SW 1271 (cell line): Measurements from ENCODE around the gene BCL2.
"Not testable (repeated sequence)": the region's sequence is repeated elsewhere in the genome, so short reads cannot be mapped to it uniquely, and the experiment has no call there.

Source experiments
- DNase-seq, 2 experiments: peaks; one replicate each; lab custom pipeline; 2025; lab: John Stamatoyannopoulos, UW

Gene BCL2

GRCh38 chr18:63234432-63234831 lies 85.1 kb downstream of the BCL2 start:
- DNase-seq: no peak

DNA sequence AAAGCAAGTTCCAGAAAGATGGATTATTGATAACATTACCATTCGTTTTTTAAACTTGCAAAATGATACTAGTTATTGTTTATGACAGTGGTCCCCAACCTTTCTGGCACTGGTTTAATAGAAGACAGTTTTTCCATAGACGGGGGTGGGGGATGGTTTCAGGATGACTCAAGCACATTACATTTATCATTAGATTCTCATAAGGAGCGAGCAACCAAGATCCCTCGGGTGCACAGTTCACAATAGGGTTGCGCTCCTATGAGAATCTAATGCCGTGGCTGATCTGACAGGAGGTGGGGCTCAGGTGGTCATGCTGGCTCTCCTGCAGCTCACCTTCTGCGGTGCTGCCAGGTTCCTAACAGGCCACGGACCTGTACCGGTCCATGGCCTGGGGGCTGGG lies 86.2 kb downstream of the BCL2 start:
- DNase-seq: no peak

- DNase-seq: no peak
Observed at GRCh38 chr18:63232826-63233225, 86.7 kb downstream of the BCL2 start.

GRCh38 chr18:63229971-63230370 lies 89.6 kb downstream of the BCL2 start:
- no peak for DNase-seq

DNA sequence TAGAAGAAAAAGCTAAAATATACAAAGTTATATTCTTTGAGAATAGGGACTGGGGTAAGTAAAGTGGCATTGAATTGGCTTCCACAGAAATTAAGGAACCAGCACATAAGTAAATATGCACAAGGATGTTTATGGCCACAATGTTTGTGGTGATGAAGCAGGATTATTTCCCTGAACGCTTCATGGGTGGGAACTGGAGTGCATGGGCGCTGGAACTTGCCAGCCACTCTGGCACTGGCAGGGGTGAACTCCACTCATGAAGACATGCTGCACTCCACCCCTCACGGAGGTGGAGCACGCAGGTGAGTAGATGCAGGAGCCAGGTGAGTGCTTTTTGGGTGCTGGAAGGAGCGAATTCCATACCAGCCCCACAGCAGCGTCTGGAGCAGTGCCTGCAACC lies 94.1 kb downstream of the BCL2 start:
- no peak for DNase-seq

GRCh38 chr18:63224630-63225029 lies 94.9 kb downstream of the BCL2 start:
- DNase-seq: no peak

DNA sequence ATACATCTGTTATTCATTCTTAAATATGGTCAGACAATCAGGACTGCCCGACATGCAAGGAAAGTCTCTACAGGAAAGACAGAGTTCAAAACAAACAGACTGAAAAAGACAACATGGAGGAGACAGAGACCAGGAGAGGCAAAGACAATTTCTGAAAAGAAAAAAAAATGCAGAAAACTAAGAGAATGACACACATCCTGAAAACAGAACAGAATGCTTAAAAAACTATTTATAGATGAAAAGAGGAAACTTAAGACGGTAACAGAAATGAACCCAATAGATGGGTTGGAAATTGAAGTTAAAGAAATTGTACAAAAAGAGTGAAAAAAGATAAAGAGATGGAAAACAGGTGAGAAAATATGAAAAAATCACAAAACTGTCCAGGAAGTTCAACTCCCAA lies 95.7 kb downstream of the BCL2 start:
- no peak for DNase-seq

DNA sequence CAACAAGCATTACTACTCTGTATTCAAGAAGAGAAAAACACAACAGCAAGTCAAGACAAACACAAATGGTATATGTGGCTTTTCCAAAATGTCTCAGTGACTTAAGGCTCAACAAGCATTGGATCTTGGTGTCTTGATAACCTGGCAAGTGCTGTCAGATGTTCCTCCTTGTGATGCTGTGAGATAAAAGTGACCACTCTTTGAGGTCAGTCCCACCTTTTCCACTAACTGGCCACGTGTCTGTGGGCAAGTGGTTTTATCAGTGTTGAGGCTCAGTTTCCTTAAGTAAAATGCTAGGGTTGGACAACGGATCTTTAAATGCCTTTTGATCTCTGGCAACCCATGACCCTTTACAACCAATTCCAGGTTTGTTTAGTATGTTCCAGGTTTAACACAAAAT lies 98.7 kb downstream of the BCL2 start:
- no peak for DNase-seq

DNA sequence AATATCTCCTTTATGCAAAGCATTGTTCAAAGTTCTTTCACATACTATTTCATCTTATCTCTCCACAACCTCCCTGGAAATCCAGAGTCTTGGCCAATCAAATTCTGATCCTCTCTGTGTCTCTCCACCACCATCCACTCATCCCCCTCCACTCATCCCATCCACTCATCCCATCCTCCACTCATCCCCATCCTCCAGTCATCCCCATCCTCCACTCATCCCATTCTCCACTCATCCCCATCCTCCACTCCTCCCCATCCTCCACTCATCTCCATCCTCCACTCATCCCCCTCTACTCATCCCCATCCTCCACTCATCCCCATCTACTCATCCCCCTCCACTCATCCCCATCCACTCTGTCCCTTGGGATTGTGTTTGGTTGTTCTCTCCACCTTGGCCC lies 101.1 kb downstream of the BCL2 start:
- no peak for DNase-seq

DNA sequence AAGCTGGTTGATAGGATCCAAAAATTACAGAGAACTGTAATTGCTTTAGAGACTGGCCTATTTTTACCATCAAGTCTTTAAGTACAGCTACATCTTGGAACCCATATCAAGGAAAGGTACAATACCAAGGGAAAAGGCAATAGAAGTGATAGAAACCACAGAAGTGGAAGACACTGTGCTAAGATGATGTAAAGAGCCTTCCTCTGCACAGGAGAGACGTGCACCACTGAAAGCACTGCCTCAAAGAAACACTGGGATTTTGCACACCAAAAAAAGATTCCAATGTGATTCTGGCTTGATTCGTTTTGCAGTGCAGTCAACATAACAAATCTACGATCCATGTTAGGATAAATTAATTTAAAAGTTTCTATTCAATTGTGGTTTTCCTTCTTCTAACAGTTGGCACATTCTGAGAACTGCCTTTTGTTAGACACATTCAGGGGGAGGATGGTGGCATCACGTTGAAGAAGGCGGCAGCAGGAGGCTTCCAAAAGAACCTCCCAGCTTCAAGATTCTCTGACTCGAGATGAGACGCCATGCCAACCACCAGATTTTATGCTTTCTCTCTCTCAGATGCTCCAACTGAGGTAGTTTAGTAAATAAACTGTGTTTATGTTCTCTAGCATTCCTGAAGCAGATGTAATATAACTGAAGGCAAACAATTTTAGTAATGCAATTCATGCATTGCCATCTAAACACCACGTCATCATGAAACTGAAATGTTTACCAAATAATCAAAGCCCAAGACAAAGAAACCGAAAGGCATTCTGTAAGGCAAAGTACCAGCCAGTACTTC lies 102.9 kb downstream of the BCL2 start:
- DNase-seq: no peak

- DNase-seq: no peak
Observed at GRCh38 chr18:63213936-63214671, 105.5 kb downstream of the BCL2 start.

GRCh38 chr18:63213331-63213900 lies 106.2 kb downstream of the BCL2 start:
- no peak for DNase-seq

DNA sequence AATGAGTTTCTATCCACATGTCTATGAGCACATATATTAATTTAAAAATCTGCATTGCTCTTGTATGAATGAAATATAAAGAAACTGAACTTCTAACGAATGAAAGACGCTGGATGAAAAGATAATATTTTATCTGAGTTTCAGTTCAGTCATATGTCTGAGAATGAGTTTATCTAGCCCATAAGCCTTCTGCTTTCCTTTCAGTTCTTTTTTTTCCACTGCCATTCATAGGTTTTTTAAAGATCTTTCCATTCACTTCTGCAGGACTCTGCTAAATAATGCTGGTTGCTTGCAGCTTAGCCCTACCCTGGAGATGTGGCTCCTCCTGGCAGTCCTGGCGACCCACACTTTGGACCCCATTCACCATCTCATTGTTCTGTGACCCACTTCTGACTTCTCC lies 109.0 kb downstream of the BCL2 start:
- no peak for DNase-seq

DNA sequence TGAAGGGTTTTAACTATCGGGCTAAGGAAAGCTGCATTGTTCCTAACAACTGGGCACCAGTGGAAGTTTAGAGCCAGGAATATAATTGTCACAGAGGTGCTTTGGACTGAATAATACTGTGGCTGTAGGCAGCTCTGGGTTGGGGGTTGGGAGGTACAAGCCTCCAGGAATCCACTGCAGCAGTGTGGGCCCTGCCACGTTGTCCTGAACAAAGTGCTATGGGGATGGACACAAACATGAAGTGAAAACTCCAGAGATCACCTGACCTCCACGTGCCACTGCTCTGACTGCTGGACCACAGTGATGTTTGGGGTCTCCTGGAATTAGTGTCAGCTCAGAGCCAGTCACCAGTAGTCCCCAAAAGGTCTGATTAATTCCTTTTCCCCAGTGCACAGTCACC lies 110.9 kb downstream of the BCL2 start:
- no peak for DNase-seq

- DNase-seq: no peak
Observed at GRCh38 chr18:63207835-63208234, 111.7 kb downstream of the BCL2 start.

DNA sequence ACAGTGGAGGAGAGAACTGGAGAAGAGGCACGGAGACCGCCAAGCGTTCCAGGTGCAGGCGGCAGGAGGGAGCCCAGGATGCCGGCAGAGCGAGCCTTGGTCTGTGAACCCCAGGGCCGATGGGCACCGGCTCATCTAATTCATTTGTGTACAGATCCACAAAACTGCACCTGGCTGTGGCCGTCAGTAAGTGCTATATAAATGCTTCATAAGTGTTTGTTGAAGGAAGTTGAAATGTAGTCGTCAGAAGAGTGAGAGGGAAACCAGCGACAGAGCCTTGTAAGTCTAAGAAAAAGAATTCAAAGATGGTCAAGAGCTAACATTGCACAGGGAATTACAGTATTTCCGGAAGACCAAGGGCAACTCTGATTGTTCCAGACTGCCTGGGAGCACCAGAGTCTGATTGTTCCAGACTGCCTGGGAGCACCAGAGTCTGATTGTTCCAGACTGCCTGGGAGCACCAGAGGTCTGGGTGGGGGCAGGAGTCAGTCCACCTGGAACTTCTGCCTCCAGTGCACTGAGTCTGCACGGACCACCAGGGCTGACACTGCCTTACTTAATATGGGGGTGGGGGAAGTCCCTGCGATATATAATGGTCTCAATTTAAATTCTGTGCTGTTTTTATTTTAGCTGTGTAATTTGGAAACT lies 112.3 kb downstream of the BCL2 start:
- DNase-seq: no peak

- no peak for DNase-seq
Observed at GRCh38 chr18:63206433-63207142, 113.0 kb downstream of the BCL2 start.

- DNase-seq: no peak
Observed at GRCh38 chr18:63205791-63206252, 113.7 kb downstream of the BCL2 start.

DNA sequence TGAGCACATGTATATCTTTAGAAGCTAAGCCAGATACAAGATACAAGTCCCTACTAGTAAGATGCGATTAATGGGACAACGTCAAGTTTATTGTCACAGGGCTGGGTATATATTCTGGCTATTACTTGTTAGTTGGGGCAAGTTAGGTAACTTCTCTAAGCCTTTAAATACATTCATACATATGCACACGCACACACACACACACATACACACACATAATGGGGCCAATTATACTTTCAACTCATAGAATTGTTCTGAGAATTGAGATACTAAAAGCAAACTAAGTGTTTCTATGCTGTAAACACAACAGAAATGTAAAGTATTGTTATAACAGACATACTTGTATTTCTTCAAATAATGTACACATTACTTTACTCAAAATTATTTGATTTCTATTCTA lies 116.1 kb downstream of the BCL2 start:
- no peak for DNase-seq

GRCh38 chr18:63202828-63203227 lies 116.7 kb downstream of the BCL2 start:
- no peak for DNase-seq

DNA sequence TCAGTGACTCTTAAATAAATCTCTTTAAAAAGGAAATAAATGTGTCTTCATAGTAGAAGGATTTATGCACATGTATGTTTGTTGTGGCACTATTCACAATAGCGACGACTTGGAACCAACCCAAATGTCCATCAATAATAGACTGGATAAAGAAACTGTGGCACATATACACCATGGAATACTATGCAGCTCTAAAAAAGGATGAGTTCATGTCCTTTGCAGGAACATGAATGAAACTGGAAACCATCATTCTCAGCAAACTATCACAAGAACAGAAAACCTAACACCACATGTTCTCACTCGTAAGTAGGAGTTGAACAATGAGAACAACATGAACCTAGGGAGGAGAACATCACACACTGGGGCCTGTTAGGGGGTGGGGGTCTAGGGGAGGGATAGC lies 118.1 kb downstream of the BCL2 start:
- not testable (repeated sequence) for DNase-seq

DNA sequence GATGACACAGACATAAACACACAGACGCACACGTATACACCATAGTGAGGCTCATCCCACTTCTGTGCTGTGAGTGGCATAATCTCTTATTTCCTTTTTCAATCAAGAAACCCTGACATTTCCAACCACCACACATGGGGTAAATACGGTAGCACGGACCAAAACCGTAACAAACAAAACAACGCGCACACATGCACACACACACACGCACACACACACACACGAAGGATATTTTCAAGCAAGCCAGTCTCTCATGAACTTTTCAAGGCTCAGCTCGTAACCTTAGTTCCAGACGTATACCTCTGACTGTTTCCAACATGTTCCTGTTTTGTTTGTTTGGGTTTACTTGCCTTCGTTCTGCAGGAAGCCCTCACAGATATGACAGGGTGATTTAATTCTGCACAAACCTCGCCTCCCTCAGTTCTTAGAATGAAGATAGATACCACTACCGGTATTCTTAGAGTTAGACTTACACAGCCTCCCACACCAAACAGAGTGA lies 119.8 kb downstream of the BCL2 start:
- no peak for DNase-seq
